SKM-1 treated with dmso at 0.1 percent for 144 hours (cell line): Measurements from ENCODE around the gene ABCF3.

Experiments used
- DNase-seq: peaks from one replicate; lab custom pipeline; 2025; ENCODE audit not compliant: unreplicated experiment; lab: John Stamatoyannopoulos, UW

The ABCF3 gene

GRCh38 chr3:184166671-184167070, 19.3 kb upstream of the ABCF3 start:
- DNase-seq: no peak

DNA sequence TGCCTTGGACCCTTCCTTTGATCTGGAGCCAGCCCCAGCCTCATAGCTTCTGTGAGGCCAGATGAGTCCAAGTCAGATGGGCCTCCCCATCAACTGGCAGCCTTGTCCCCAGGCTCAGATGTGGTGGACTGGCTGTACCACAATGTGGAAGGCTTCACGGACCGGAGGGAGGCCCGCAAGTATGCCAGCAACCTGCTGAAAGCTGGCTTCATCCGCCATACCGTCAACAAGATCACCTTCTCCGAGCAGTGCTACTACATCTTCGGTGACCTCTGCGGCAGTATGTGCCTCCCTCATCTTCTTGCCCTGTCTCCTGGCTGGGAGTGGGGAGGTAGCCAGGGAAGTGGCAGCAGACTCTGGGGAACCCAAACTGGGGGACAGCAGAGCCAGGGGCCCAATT, 18.2 kb upstream of the ABCF3 start:
- DNase-seq: no peak

GRCh38 chr3:184168363-184169120, 17.5 kb upstream of the ABCF3 start:
- DNase-seq: no peak

GRCh38 chr3:184169896-184170875, 15.8 kb upstream of the ABCF3 start:
- no peak for DNase-seq

- no peak for DNase-seq
Observed at GRCh38 chr3:184171562-184171961, 14.4 kb upstream of the ABCF3 start.

- DNase-seq: no peak
Observed at GRCh38 chr3:184172681-184173373, 13.2 kb upstream of the ABCF3 start.

DNA sequence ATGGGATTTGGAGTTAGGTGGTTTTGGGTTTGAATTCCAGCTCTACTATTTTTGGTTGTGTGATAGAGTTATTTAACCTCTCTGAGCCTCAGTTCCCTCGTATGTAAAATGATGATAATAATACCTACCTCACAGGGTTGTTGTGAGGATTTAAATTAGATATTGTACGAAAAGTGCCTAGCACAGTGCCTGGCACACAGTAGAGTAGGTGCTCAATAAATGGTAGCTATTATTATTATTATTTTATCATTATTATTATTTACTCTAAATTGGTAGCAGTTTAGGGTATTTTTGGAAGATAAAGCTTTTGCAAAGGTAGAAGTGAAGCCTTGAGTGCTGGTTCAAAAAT, 12.7 kb upstream of the ABCF3 start:
- DNase-seq: no peak

DNA sequence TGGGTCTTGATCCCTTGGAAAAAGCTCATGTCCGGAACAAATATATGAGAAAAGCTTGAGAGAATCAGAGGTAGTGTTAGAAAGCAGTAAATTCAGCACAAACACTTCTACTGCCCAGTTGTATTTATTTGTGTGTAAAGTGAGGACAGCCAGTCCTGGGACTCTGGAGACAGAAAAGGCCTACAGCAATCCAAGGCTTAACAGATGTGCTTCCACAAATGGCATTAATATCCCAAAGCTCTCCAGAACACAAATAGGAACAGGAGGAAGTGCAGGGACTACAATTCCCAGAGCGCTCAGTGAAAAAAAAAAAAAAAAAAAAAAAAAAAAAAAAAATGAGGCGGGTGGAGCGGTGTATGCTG, 11.7 kb upstream of the ABCF3 start:
- no peak for DNase-seq

GRCh38 chr3:184174646-184175492, 11.1 kb upstream of the ABCF3 start, which contains the start of gene AP2M1:
Gene AP2M1, plus strand, starts transcription at chr3:184174855. Its CDS starts 2,139 bp downstream, at chr3:184176994.
- DNase-seq: peak; percentile 96

- DNase-seq: no peak
Observed at GRCh38 chr3:184175506-184175905, 10.5 kb upstream of the ABCF3 start.

DNA sequence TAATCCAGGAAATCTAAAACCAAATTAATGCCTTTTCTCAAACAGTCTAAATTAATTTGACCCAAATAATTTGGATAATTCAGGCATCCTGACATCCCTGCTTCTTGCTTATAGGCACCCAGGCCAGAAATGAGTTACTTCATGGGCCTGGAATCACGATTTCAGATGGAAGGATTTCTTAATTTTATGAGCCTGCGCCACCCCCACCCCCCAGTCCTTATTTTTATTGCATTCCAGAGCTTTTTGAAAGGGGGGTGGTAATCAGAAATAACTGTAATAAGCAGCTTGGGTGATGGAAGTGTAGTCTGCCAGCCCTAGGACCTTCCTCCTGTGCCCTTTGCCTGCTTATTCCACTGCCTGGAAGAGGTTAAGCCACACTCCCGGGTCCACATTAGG, 10.0 kb upstream of the ABCF3 start:
- DNase-seq: no peak

DNA sequence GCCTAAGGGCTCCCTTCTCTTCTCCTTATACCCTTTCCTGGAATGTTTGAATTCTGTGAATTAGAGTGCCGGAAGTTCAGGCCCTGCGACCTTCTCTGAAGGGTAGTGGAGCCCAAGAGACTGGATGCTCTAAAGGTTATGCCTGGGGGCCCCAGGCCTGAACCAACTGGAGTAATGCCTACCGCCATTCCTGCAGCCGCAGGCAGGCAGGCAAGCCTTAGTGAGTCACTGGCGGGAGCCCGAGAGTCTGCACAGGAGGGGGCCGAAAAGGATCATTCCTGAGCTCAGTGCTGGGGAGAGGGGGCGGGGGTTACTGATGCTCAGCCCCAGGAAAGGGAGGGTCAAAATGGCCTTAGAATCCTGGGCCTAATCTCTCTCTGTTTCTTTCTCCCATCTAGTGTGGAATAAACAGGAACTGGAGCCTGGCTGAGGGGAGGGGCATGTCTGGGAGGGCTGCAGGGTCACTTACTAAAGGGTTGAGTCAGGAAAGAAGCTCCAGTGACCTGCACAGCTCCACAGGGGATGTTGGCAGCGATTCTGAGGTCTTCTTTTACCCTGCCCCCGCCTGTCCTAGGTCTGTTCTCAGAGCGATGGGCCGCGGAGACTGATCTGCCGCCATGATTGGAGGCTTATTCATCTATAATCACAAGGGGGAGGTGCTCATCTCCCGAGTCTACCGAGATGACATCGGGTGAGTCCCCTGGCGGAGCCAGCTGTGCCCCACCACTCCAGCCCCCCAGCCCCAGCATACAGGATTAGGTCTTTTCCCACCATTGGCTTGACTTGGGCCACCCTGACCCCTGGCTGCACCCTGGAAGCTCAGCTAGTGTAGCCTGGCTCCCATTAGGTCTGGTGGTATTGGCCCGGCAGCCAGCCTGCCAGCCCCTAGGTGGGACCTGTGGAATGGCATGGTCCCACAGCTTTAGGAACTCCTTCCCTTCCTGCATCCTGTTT, 9.3 kb upstream of the ABCF3 start:
- DNase-seq: no peak

GRCh38 chr3:184177331-184177731, 8.7 kb upstream of the ABCF3 start:
- DNase-seq: no peak

DNA sequence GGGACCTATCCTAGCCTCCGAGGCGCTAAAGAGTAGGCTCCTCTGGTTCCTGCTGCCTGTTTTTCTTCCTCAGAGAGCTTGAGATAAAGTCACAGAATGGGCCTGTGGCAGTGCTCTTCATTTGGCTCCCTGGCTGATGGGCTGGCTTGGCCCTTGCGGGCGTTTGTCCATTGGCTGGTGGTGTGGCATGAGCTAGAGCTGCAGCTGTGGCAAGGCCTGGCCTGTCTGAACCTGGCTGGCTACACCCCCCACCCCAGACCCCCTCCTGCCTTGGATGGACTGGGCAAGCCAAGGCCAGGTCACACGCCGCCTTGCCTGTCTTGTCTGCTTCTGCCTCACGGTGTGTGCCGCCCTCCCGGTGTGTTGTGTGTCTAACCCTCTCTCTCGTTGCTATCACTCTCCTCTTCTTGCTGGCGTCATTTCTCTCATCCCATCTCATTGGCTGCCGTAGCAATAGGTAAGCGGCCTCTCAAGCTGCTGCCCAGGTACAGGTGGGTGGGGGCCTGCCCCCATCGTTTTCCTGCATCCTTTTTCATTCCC, 8.2 kb upstream of the ABCF3 start:
- no peak for DNase-seq

DNA sequence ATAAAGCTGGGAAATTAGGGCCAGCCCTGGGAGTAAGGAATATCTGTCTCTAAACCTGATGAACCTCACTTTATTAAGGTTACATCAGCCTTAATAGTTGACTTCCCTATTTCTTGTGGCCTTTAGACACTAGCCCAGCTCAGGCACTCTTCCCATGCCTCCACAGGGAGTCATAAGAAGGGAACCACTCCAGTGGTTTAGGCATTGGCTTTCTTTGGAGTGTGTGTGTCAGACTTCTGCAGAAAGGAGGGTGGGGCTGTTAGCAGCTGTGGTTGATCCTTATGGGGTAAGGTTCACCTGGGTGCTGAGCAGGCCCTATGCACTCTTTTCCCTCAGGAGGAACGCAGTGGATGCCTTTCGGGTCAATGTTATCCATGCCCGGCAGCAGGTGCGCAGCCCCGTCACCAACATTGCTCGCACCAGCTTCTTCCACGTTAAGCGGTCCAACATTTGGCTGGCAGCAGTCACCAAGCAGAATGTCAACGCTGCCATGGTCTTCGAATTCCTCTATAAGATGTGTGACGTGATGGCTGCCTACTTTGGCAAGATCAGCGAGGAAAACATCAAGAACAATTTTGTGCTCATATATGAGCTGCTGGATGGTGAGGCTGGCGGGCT, 7.4 kb upstream of the ABCF3 start:
- no peak for DNase-seq

- DNase-seq: no peak
Observed at GRCh38 chr3:184180165-184180564, 5.8 kb upstream of the ABCF3 start.

- no peak for DNase-seq
Observed at GRCh38 chr3:184181596-184181995, 4.4 kb upstream of the ABCF3 start.

DNA sequence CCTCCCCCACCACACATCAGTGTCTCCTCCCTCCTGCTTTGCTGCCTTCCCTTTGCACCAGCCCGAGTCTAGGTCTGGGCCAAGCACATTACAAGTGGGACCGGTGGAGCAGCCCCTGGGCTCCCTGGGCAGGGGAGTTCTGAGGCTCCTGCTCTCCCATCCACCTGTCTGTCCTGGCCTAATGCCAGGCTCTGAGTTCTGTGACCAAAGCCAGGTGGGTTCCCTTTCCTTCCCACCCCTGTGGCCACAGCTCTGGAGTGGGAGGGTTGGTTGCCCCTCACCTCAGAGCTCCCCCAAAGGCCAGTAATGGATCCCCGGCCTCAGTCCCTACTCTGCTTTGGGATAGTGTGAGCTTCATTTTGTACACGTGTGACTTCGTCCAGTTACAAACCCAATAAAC, 2.3 kb upstream of the ABCF3 start:
- no peak for DNase-seq
